WTC11 (cell line): Measurements from ENCODE around the gene FAM124A. TPM values are rescaled to one million over a fixed set of nuclear protein-coding genes. Genes with fewer than 3 reads are reported as not detected.
A peak's percentile ranks its signal among the peaks of the same experiment; 100 is the strongest.

Experiments
- ATAC-seq: fragments of 200-7000 bp; cut with Tn5 transposase; 2 replicates; pipeline ENCODE4 v1.10.0; 2021; ENCODE audit warnings: mild to moderate bottlenecking, moderate library complexity
- CTCF ChIA-PET: fragments of 300-600 bp; sonication (Branson Sonifier 250); formaldehyde crosslinking; loops from one replicate; lab custom pipeline; 2021; ENCODE audit warnings: antibody characterized with exemption; lab: Charles Lee
- POLR2A ChIA-PET: fragments of 350-600 bp; sonication (Branson Sonifier 250); formaldehyde crosslinking; loops from one replicate; lab custom pipeline; 2021; ENCODE audit warnings: antibody characterized with exemption; lab: Charles Lee
- DNase-seq: peaks from one replicate; pipeline ENCODE4 v3.0.0; 2021; ENCODE audit warnings: low spot score
- H3K27ac Mint-ChIP-seq: 2 replicates; pipeline ENCODE4 v1.8.0; 2021; ENCODE audit warnings: mixed read lengths
- H3K27me3 Mint-ChIP-seq: 2 replicates; pipeline ENCODE4 v1.8.0; 2021; ENCODE audit warnings: low read depth, mild to moderate bottlenecking, moderate library complexity, mixed read lengths
- H3K36me3 Mint-ChIP-seq: 2 replicates; pipeline ENCODE4 v1.8.0; 2021; ENCODE audit warnings: mixed read lengths
- H3K4me1 Mint-ChIP-seq: 2 replicates; pipeline ENCODE4 v1.8.0; 2022; ENCODE audit warnings: mixed read lengths
- H3K4me3 Mint-ChIP-seq: 2 replicates; pipeline ENCODE4 v1.8.0; 2021; ENCODE audit warnings: mild to moderate bottlenecking, moderate library complexity, mixed read lengths
- H3K9me3 Mint-ChIP-seq: 2 replicates; pipeline ENCODE4 v1.8.0; 2021; ENCODE audit warnings: mixed read lengths
- FOXP1 ChIP-seq: sonication (generic); formaldehyde crosslinking; IDR thresholded peaks from 2 replicates; pipeline ENCODE4 v1.8.0; 2022; ENCODE audit warnings: missing genetic modification reagents, mild to moderate bottlenecking, moderate library complexity, borderline replicate concordance
- HMGA2 ChIP-seq: fragments of 250-450 bp; sonication (Bioruptor Pico); IDR thresholded peaks from 2 replicates; pipeline ENCODE4 v1.4.0; 2021; ENCODE audit warnings: mild to moderate bottlenecking, moderate library complexity
- NR2C2 ChIP-seq: sonication (generic); formaldehyde crosslinking; IDR thresholded peaks from 2 replicates; pipeline ENCODE4 v1.8.0; 2022; ENCODE audit warnings: mild to moderate bottlenecking, missing genetic modification reagents
- OVOL2 ChIP-seq: fragments of 250-450 bp; sonication (Bioruptor Pico); IDR thresholded peaks from 2 replicates; pipeline ENCODE4 v1.9.0; 2021; ENCODE audit warnings: mild to moderate bottlenecking, borderline replicate concordance
- total RNA-seq: library from RNA; stranded (reverse); gene quantifications from 3 replicates; pipeline ENCODE4 v1.2.3, GENCODE V29; 2021
- TF ChIP-seq, protein P1 (sequence below): fragments of 250-450 bp; sonication (Bioruptor Pico); IDR thresholded peaks from 2 replicates; pipeline ENCODE4 v1.8.0; 2021; ENCODE audit warnings: mild to moderate bottlenecking
- TF ChIP-seq, protein P2 (sequence below): sonication (generic); formaldehyde crosslinking; IDR thresholded peaks from 2 replicates; pipeline ENCODE4 v1.8.1; 2022; ENCODE audit warnings: mild to moderate bottlenecking, moderate library complexity, missing genetic modification reagents
- TF ChIP-seq, protein P3 (sequence below): sonication (generic); formaldehyde crosslinking; conservative IDR thresholded peaks from 2 replicates; pipeline ENCODE4 v1.8.1; 2023; ENCODE audit warnings: mild to moderate bottlenecking, low read depth, missing genetic modification reagents, moderate library complexity
- TF ChIP-seq, protein P4 (sequence below): sonication (generic); formaldehyde crosslinking; IDR thresholded peaks from 2 replicates; pipeline ENCODE4 v1.8.0; 2022; ENCODE audit warnings: mild to moderate bottlenecking, missing genetic modification reagents
- TF ChIP-seq, protein P5 (sequence below): sonication (generic); formaldehyde crosslinking; IDR thresholded peaks from 2 replicates; pipeline ENCODE4 v1.8.1; 2023; ENCODE audit warnings: mild to moderate bottlenecking, missing genetic modification reagents, moderate library complexity
- TF ChIP-seq, protein P6 (sequence below): sonication (generic); formaldehyde crosslinking; IDR thresholded peaks from 2 replicates; pipeline ENCODE4 v1.8.0; 2023; ENCODE audit warnings: missing genetic modification reagents, mild to moderate bottlenecking, borderline replicate concordance
- TF ChIP-seq, protein P7 (sequence below): sonication (generic); formaldehyde crosslinking; IDR thresholded peaks from 2 replicates; pipeline ENCODE4 v1.8.0; 2022; ENCODE audit warnings: missing genetic modification reagents

The FAM124A gene
- total RNA-seq, 1 experiment from 2014 or later = 45.8 TPM

DNA sequence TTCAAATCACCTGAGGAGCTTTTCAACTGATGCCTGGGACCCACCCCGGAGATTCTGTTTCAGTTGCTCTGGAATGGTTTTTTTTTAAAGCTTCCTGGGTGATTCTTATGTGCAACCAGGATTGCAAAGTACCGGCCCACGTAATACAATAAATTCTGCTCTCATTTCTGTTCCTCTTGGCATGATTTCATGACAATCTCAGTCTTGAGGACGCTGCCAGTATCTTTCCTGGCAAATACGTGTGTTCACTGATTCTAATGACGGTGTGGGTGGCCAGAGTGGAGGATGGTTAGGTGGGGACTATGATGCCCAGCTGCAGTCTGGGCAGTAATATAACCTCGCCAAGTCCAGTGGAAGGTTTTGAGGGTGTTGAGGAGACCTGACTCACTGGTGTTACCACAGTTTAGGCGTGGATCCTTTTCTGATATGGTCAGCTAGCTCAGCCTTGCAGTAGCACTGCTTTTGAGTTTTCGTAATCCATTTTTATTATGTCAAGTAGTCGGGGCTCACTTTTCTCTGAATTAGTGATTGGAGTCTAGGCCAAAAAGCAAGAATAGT lies 49.4 kb downstream of the FAM124A start:
- Mint-ChIP-seq H3K36me3 (peaks cover 9% of the 10 kb centered on the region), H3K4me3 (no peak overlapping the region), H3K4me1 (peaks cover 54% of the 10 kb centered on the region), H3K27ac (peak overlapping the region; percentile 62), H3K27me3 (no peaks in the 10 kb centered on the region), H3K9me3 (no peaks in the 10 kb centered on the region)
- DNase-seq (no peak), ATAC-seq (no peak)
- ChIA-PET POLR2A (no interaction called here), CTCF (interaction anchor here (0.7 to 1.0 kb wide), 4 partner anchors 8 to 146 kb away, joined by 3 to 6 read pairs (median 4); no protein-coding TSS in a partner anchor)
- TF ChIP-seq, protein P1, sequence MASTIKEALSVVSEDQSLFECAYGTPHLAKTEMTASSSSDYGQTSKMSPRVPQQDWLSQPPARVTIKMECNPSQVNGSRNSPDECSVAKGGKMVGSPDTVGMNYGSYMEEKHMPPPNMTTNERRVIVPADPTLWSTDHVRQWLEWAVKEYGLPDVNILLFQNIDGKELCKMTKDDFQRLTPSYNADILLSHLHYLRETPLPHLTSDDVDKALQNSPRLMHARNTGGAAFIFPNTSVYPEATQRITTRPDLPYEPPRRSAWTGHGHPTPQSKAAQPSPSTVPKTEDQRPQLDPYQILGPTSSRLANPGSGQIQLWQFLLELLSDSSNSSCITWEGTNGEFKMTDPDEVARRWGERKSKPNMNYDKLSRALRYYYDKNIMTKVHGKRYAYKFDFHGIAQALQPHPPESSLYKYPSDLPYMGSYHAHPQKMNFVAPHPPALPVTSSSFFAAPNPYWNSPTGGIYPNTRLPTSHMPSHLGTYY (CRISPR knock-in tag) = no peak
- TF ChIP-seq NR2C2 (CRISPR knock-in tag) (no peak), HMGA2 (CRISPR knock-in tag) (no peak), OVOL2 (CRISPR knock-in tag) (no peak), FOXP1 (no peak)
- TF ChIP-seq, protein P2, sequence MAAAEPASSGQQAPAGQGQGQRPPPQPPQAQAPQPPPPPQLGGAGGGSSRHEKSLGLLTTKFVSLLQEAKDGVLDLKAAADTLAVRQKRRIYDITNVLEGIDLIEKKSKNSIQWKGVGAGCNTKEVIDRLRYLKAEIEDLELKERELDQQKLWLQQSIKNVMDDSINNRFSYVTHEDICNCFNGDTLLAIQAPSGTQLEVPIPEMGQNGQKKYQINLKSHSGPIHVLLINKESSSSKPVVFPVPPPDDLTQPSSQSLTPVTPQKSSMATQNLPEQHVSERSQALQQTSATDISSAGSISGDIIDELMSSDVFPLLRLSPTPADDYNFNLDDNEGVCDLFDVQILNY (CRISPR knock-in tag) = no peak
- TF ChIP-seq, protein P3, sequence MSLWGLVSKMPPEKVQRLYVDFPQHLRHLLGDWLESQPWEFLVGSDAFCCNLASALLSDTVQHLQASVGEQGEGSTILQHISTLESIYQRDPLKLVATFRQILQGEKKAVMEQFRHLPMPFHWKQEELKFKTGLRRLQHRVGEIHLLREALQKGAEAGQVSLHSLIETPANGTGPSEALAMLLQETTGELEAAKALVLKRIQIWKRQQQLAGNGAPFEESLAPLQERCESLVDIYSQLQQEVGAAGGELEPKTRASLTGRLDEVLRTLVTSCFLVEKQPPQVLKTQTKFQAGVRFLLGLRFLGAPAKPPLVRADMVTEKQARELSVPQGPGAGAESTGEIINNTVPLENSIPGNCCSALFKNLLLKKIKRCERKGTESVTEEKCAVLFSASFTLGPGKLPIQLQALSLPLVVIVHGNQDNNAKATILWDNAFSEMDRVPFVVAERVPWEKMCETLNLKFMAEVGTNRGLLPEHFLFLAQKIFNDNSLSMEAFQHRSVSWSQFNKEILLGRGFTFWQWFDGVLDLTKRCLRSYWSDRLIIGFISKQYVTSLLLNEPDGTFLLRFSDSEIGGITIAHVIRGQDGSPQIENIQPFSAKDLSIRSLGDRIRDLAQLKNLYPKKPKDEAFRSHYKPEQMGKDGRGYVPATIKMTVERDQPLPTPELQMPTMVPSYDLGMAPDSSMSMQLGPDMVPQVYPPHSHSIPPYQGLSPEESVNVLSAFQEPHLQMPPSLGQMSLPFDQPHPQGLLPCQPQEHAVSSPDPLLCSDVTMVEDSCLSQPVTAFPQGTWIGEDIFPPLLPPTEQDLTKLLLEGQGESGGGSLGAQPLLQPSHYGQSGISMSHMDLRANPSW (CRISPR knock-in tag) = no peak
- TF ChIP-seq, protein P4, sequence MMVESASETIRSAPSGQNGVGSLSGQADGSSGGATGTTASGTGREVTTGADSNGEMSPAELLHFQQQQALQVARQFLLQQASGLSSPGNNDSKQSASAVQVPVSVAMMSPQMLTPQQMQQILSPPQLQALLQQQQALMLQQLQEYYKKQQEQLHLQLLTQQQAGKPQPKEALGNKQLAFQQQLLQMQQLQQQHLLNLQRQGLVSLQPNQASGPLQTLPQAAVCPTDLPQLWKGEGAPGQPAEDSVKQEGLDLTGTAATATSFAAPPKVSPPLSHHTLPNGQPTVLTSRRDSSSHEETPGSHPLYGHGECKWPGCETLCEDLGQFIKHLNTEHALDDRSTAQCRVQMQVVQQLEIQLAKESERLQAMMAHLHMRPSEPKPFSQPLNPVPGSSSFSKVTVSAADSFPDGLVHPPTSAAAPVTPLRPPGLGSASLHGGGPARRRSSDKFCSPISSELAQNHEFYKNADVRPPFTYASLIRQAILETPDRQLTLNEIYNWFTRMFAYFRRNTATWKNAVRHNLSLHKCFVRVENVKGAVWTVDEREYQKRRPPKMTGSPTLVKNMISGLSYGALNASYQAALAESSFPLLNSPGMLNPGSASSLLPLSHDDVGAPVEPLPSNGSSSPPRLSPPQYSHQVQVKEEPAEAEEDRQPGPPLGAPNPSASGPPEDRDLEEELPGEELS = no peak
- TF ChIP-seq, protein P5, sequence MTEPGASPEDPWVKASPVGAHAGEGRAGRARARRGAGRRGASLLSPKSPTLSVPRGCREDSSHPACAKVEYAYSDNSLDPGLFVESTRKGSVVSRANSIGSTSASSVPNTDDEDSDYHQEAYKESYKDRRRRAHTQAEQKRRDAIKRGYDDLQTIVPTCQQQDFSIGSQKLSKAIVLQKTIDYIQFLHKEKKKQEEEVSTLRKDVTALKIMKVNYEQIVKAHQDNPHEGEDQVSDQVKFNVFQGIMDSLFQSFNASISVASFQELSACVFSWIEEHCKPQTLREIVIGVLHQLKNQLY = no peak
- TF ChIP-seq, protein P6, sequence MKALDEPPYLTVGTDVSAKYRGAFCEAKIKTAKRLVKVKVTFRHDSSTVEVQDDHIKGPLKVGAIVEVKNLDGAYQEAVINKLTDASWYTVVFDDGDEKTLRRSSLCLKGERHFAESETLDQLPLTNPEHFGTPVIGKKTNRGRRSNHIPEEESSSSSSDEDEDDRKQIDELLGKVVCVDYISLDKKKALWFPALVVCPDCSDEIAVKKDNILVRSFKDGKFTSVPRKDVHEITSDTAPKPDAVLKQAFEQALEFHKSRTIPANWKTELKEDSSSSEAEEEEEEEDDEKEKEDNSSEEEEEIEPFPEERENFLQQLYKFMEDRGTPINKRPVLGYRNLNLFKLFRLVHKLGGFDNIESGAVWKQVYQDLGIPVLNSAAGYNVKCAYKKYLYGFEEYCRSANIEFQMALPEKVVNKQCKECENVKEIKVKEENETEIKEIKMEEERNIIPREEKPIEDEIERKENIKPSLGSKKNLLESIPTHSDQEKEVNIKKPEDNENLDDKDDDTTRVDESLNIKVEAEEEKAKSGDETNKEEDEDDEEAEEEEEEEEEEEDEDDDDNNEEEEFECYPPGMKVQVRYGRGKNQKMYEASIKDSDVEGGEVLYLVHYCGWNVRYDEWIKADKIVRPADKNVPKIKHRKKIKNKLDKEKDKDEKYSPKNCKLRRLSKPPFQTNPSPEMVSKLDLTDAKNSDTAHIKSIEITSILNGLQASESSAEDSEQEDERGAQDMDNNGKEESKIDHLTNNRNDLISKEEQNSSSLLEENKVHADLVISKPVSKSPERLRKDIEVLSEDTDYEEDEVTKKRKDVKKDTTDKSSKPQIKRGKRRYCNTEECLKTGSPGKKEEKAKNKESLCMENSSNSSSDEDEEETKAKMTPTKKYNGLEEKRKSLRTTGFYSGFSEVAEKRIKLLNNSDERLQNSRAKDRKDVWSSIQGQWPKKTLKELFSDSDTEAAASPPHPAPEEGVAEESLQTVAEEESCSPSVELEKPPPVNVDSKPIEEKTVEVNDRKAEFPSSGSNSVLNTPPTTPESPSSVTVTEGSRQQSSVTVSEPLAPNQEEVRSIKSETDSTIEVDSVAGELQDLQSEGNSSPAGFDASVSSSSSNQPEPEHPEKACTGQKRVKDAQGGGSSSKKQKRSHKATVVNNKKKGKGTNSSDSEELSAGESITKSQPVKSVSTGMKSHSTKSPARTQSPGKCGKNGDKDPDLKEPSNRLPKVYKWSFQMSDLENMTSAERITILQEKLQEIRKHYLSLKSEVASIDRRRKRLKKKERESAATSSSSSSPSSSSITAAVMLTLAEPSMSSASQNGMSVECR (CRISPR knock-in tag) = no peak
- TF ChIP-seq, protein P7, sequence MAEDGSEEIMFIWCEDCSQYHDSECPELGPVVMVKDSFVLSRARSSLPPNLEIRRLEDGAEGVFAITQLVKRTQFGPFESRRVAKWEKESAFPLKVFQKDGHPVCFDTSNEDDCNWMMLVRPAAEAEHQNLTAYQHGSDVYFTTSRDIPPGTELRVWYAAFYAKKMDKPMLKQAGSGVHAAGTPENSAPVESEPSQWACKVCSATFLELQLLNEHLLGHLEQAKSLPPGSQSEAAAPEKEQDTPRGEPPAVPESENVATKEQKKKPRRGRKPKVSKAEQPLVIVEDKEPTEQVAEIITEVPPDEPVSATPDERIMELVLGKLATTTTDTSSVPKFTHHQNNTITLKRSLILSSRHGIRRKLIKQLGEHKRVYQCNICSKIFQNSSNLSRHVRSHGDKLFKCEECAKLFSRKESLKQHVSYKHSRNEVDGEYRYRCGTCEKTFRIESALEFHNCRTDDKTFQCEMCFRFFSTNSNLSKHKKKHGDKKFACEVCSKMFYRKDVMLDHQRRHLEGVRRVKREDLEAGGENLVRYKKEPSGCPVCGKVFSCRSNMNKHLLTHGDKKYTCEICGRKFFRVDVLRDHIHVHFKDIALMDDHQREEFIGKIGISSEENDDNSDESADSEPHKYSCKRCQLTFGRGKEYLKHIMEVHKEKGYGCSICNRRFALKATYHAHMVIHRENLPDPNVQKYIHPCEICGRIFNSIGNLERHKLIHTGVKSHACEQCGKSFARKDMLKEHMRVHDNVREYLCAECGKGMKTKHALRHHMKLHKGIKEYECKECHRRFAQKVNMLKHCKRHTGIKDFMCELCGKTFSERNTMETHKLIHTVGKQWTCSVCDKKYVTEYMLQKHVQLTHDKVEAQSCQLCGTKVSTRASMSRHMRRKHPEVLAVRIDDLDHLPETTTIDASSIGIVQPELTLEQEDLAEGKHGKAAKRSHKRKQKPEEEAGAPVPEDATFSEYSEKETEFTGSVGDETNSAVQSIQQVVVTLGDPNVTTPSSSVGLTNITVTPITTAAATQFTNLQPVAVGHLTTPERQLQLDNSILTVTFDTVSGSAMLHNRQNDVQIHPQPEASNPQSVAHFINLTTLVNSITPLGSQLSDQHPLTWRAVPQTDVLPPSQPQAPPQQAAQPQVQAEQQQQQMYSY (CRISPR knock-in tag) = no peak
